DND-41 (cell line): Measurements from ENCODE around the gene RAD51B.

Source experiments
- ATAC-seq: fragments of 200-7000 bp; cut with Tn5 transposase; 3 replicates; pipeline ENCODE4 v1.9.1; 2021; ENCODE audit warnings: low read depth; ENCODE audit not compliant: insufficient read depth
- DNase-seq: peaks from one replicate; pipeline ENCODE4 v3.0.0-alpha.2; 2020
- H2AFZ ChIP-seq: 2 replicates; pipeline ENCODE4 v1.6.0; 2012; ENCODE audit warnings: low read depth, low read length
- H3K27ac ChIP-seq: 2 replicates; pipeline ENCODE4 v1.5.1; 2012; ENCODE audit warnings: low read length, inconsistent platforms
- H3K27me3 ChIP-seq: fragments of 200-600 bp; sonication (generic); 2 replicates; pipeline ENCODE4 v1.6.0; 2012; ENCODE audit warnings: low read length, mild to moderate bottlenecking, inconsistent platforms; ENCODE audit not compliant: insufficient read depth, poor library complexity
- H3K36me3 ChIP-seq: 2 replicates; pipeline ENCODE4 v1.5.1; 2012; ENCODE audit warnings: low read length, inconsistent platforms; ENCODE audit not compliant: insufficient read depth
- H3K4me1 ChIP-seq: 2 replicates; pipeline ENCODE4 v1.5.1; 2012; ENCODE audit warnings: mild to moderate bottlenecking, low read length; ENCODE audit not compliant: insufficient read depth
- H3K4me2 ChIP-seq: 2 replicates; pipeline ENCODE4 v1.6.0; 2012; ENCODE audit warnings: mild to moderate bottlenecking, moderate library complexity, low read length, inconsistent platforms; ENCODE audit not compliant: insufficient read depth
- H3K4me3 ChIP-seq, 2 experiments: fragments of 200-600 bp in 1 of 2; shearing (Covaris generic) in 1 of 2; 2 replicates each; pipeline ENCODE4 v1.5.1; 2012 to 2016; ENCODE audit warnings: inconsistent platforms in 2 of 2, low read length in 2 of 2, mild to moderate bottlenecking in 2 of 2, low read depth in 1 of 2, moderate library complexity in 1 of 2
- H3K79me2 ChIP-seq: 2 replicates; pipeline ENCODE4 v1.6.0; 2012; ENCODE audit warnings: low read length, inconsistent platforms; ENCODE audit not compliant: insufficient read depth
- H3K9ac ChIP-seq: 2 replicates; pipeline ENCODE4 v1.6.0; 2012; ENCODE audit warnings: low read depth, mild to moderate bottlenecking, inconsistent platforms, low read length, moderate library complexity
- H3K9me3 ChIP-seq: 2 replicates; pipeline ENCODE4 v1.5.1; 2012; ENCODE audit warnings: low read length, moderate library complexity, mild to moderate bottlenecking, inconsistent platforms; ENCODE audit not compliant: insufficient read depth, severe bottlenecking
- H4K20me1 ChIP-seq: 2 replicates; pipeline ENCODE4 v1.6.0; 2012; ENCODE audit warnings: low read length; ENCODE audit not compliant: insufficient read depth
- EZH2 ChIP-seq: IDR thresholded peaks from 3 replicates; pipeline ENCODE4 v1.6.1; 2012; ENCODE audit warnings: borderline replicate concordance, low read depth, mild to moderate bottlenecking, moderate library complexity, low read length, inconsistent platforms; ENCODE audit not compliant: severe bottlenecking
- TF ChIP-seq, protein P1 (sequence below): IDR thresholded peaks from 2 replicates; pipeline ENCODE4 v1.5.1; 2012; ENCODE audit warnings: borderline replicate concordance, low read length, moderate library complexity, mild to moderate bottlenecking; ENCODE audit not compliant: poor library complexity, severe bottlenecking; ENCODE audit errors: extremely low read depth

RAD51B gene

DNA sequence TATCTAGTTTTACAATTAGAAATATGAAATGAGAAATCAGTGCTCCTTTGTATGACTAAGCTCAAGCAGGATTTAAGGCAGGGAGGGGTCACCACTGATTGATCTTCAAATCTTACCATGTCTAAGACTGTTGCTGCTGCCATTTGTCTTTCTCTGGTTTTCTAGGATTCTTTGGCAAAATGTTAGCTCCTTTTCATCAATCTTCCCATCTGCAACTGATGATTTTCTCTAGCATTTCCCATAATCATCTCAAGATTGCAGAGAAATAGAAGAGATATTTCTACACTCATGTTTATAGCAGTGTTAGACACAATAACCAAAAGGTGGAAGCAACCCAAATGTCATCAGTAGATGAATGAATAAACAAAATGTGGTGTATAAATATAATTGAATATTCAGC is 175.0 kb downstream of the RAD51B start:
- TF ChIP-seq, protein P1, sequence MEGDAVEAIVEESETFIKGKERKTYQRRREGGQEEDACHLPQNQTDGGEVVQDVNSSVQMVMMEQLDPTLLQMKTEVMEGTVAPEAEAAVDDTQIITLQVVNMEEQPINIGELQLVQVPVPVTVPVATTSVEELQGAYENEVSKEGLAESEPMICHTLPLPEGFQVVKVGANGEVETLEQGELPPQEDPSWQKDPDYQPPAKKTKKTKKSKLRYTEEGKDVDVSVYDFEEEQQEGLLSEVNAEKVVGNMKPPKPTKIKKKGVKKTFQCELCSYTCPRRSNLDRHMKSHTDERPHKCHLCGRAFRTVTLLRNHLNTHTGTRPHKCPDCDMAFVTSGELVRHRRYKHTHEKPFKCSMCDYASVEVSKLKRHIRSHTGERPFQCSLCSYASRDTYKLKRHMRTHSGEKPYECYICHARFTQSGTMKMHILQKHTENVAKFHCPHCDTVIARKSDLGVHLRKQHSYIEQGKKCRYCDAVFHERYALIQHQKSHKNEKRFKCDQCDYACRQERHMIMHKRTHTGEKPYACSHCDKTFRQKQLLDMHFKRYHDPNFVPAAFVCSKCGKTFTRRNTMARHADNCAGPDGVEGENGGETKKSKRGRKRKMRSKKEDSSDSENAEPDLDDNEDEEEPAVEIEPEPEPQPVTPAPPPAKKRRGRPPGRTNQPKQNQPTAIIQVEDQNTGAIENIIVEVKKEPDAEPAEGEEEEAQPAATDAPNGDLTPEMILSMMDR: no peak
- TF ChIP-seq EZH2: no peak
- H3K4me2 ChIP-seq: no peak overlapping the region

DNA sequence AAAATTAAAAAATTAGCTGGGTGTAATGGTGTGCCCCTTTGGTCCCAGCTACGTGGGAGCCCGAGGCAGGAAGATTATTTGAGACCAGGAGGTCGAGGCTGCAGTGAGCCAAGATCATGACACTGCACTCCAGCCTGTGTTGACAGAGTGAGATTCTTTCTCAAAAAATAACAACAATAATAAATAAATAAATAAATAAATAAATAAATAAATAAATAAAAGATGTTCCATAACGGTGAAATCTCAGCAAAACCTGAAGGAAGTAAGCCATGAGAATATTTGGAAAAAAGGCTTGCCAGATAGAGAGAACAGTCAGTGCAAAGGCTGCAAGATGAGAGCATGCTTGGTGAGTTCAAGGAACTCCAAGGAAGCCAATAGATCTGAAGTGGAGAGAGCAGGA is 176.7 kb downstream of the RAD51B start:
- Histone ChIP-seq H3K36me3 (no peaks in the 10 kb centered on the region), H3K9me3 (no peaks in the 10 kb centered on the region), H3K79me2 (no peaks in the 10 kb centered on the region), H3K27me3 (no peaks in the 10 kb centered on the region), H3K4me3 (no peak overlapping the region), H3K4me2 (no peak overlapping the region), H3K4me1 (no peaks in the 10 kb centered on the region), H2AFZ (no peak overlapping the region), H4K20me1 (no peaks in the 10 kb centered on the region), H3K9ac (no peak overlapping the region), H3K27ac (no peak overlapping the region)
- TF ChIP-seq, protein P1: no peak
- TF ChIP-seq EZH2: no peak
- DNase-seq (no peak), ATAC-seq (no peak)

More for the DNA sequence above, 175.0 kb downstream of the RAD51B start:
- H3K9ac ChIP-seq: no peak overlapping the region
- no peaks in the 10 kb centered on the region for H3K4me1 ChIP-seq
- H3K4me3 ChIP-seq: no peak overlapping the region
- H3K27ac ChIP-seq: no peak overlapping the region
- ATAC-seq (no peak), DNase-seq (no peak)
- H3K9me3 ChIP-seq: no peaks in the 10 kb centered on the region
- H3K36me3 ChIP-seq: no peaks in the 10 kb centered on the region
- no peaks in the 10 kb centered on the region for H4K20me1 ChIP-seq
- no peak overlapping the region for H2AFZ ChIP-seq
- H3K27me3 ChIP-seq: no peaks in the 10 kb centered on the region
- H3K79me2 ChIP-seq: no peaks in the 10 kb centered on the region

DNA sequence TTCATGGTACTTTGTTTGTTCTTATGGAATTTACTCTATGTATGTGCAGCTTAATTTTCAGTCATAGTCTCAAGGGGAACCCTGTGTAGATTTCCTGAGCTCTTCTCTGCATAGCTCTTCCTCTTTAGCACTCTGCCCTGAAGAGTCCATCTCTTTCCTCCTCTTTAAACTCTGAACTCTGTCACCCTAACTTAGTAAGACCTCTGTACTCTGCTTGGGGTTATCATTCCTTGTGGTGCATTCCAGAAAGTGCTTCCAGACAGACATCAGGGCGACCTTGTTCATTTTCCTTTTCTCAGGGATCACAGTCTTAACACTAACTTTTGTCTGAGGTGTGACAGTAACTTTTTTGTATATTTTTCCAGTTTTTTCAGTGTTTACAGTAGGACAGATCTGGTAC is 179.3 kb downstream of the RAD51B start:
- no peak overlapping the region for H3K9ac ChIP-seq
- H3K4me2 ChIP-seq: no peak overlapping the region
- H2AFZ ChIP-seq: no peak overlapping the region
- no peaks in the 10 kb centered on the region for H3K79me2 ChIP-seq
- ATAC-seq: no peak
- H3K27me3 ChIP-seq: no peaks in the 10 kb centered on the region
- no peak for TF ChIP-seq EZH2
- TF ChIP-seq, protein P1: no peak
- peaks cover 2% of the 10 kb centered on the region for H3K9me3 ChIP-seq
- H4K20me1 ChIP-seq: no peaks in the 10 kb centered on the region
- H3K4me1 ChIP-seq: no peaks in the 10 kb centered on the region
- no peaks in the 10 kb centered on the region for H3K36me3 ChIP-seq
- H3K4me3 ChIP-seq: no peak overlapping the region
- no peak for DNase-seq
- no peak overlapping the region for H3K27ac ChIP-seq

DNA sequence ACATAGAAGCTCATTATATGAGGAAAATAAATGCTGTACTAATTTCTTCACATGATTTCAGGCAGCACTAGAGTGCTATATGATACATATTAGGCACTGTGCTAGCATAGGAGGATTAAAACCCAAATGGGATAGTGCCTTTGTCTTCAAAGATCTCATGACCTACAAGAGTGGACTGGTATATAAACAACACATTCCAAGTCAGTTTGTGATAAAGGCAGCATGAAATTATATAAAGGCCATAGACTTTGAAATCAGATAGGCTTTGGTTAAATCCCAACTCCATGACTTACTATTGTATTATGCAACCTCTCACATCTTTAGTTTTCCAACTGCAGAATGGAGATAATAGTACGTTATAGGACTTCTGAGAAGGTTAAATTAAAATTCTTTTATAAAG is 179.7 kb downstream of the RAD51B start:
- Histone ChIP-seq H3K79me2 (no peaks in the 10 kb centered on the region), H3K4me3 (no peak overlapping the region), H3K4me1 (no peaks in the 10 kb centered on the region), H2AFZ (no peak overlapping the region), H3K4me2 (no peak overlapping the region), H4K20me1 (no peaks in the 10 kb centered on the region), H3K9ac (no peak overlapping the region), H3K27me3 (no peaks in the 10 kb centered on the region), H3K27ac (no peak overlapping the region), H3K36me3 (no peaks in the 10 kb centered on the region), H3K9me3 (peaks cover 2% of the 10 kb centered on the region)
- no peak for ATAC-seq
- no peak for TF ChIP-seq EZH2
- TF ChIP-seq, protein P1: no peak
- DNase-seq: no peak
